Neural cell (in vitro differentiated cells): ENCODE measurements around the gene ENHO. TPM values are rescaled to one million over a fixed set of nuclear protein-coding genes. Genes with fewer than 3 reads are reported as not detected.

Experiments used
- H2AFZ ChIP-seq: fragments of 200-600, 300-800 bp; sonication (generic), shearing (Covaris generic); 2 replicates; pipeline ENCODE4 v1.6.0; 2014; ENCODE audit warnings: low read depth, mild to moderate bottlenecking, antibody characterized with exemption, low read length, moderate library complexity
- H3F3A ChIP-seq: fragments of 200-600 bp; shearing (Covaris generic); 2 replicates; pipeline ENCODE4 v1.6.1; 2016; ENCODE audit warnings: mild to moderate bottlenecking, moderate library complexity, mixed read lengths, antibody characterized with exemption, low read length; ENCODE audit not compliant: insufficient read depth, poor library complexity, severe bottlenecking
- H3K27ac ChIP-seq: fragments of 200-600, 300-800 bp; sonication (generic), shearing (Covaris generic); 2 replicates; pipeline ENCODE4 v1.5.1; 2014; ENCODE audit warnings: mild to moderate bottlenecking, low read length, moderate library complexity
- H3K27me3 ChIP-seq: fragments of 300-800, 200-600 bp; sonication (generic), shearing (Covaris generic); 2 replicates; pipeline ENCODE4 v1.6.0; 2014; ENCODE audit warnings: mild to moderate bottlenecking, low read depth, low read length, moderate library complexity; ENCODE audit not compliant: insufficient read depth
- H3K36me3 ChIP-seq: fragments of 300-800, 200-600 bp; sonication (generic), shearing (Covaris generic); 2 replicates; pipeline ENCODE4 v1.5.1; 2014; ENCODE audit warnings: mild to moderate bottlenecking, antibody characterized with exemption, low read length, moderate library complexity; ENCODE audit not compliant: insufficient read depth
- H3K4me2 ChIP-seq: fragments of 300-800, 200-600 bp; sonication (generic), shearing (Covaris generic); 2 replicates; pipeline ENCODE4 v1.6.0; 2014; ENCODE audit warnings: mild to moderate bottlenecking, low read length
- H3K4me3 ChIP-seq: fragments of 300-800, 200-600 bp; sonication (generic), shearing (Covaris generic); 2 replicates; pipeline ENCODE4 v1.5.1; 2014; ENCODE audit warnings: mild to moderate bottlenecking, low read length, moderate library complexity
- H3K79me2 ChIP-seq: fragments of 200-600 bp; shearing (Covaris generic); replicated peaks from 2 replicates; pipeline ENCODE4 v1.6.0; 2014; ENCODE audit warnings: mild to moderate bottlenecking, low read length, moderate library complexity; ENCODE audit not compliant: insufficient read depth
- H3K9ac ChIP-seq: fragments of 300-800, 200-600 bp; sonication (generic), shearing (Covaris generic); 2 replicates; pipeline ENCODE4 v1.6.1; 2016; ENCODE audit warnings: mild to moderate bottlenecking, low read length, mixed read lengths
- H3K9me2 ChIP-seq: fragments of 200-600 bp; shearing (Covaris generic); 2 replicates; pipeline ENCODE4 v1.6.1; 2016; ENCODE audit warnings: mild to moderate bottlenecking, low read length, mixed read lengths; ENCODE audit not compliant: insufficient read depth
- H3K9me3 ChIP-seq: fragments of 200-600, 300-800 bp; sonication (generic), shearing (Covaris generic); 2 replicates; pipeline ENCODE4 v1.6.1; 2016; ENCODE audit warnings: mild to moderate bottlenecking, mixed run types, low read length, moderate library complexity, mixed read lengths
- H4K20me1 ChIP-seq: fragments of 200-600 bp; shearing (Covaris generic); 2 replicates; pipeline ENCODE4 v1.6.1; 2016; ENCODE audit warnings: mild to moderate bottlenecking, mixed run types; ENCODE audit not compliant: insufficient read depth
- EP300 ChIP-seq: fragments of 450-650 bp; conservative IDR thresholded peaks from 2 replicates; pipeline ENCODE4 v1.6.1; 2014; ENCODE audit warnings: antibody characterized with exemption, mild to moderate bottlenecking, moderate library complexity; ENCODE audit not compliant: poor library complexity, severe bottlenecking
- EZH2 ChIP-seq: fragments of 200-600, 300-800 bp; shearing (Covaris generic), sonication (generic); IDR thresholded peaks from 2 replicates; pipeline ENCODE4 v1.6.1; 2014; ENCODE audit warnings: antibody characterized with exemption, low read length, borderline replicate concordance, mild to moderate bottlenecking; ENCODE audit not compliant: insufficient read depth, poor library complexity, severe bottlenecking
- MXI1 ChIP-seq: fragments of 450-650 bp; conservative IDR thresholded peaks from 2 replicates; pipeline ENCODE4 v1.6.1; 2014; ENCODE audit warnings: antibody characterized with exemption, mild to moderate bottlenecking; ENCODE audit not compliant: poor library complexity, severe bottlenecking
- POLR2AphosphoS5 ChIP-seq: IDR thresholded peaks from 2 replicates; pipeline ENCODE4 v1.6.1; 2012
- RAD21 ChIP-seq: fragments of 450-650 bp; conservative IDR thresholded peaks from 2 replicates; pipeline ENCODE4 v1.6.1; 2014; ENCODE audit warnings: antibody characterized with exemption, mild to moderate bottlenecking, moderate library complexity
- SMC3 ChIP-seq: fragments of 450-650 bp; conservative IDR thresholded peaks from 2 replicates; pipeline ENCODE4 v1.6.1; 2014; ENCODE audit warnings: antibody characterized with exemption, mild to moderate bottlenecking, moderate library complexity; ENCODE audit not compliant: poor library complexity
- TAF1 ChIP-seq: IDR thresholded peaks from 2 replicates; pipeline ENCODE4 v1.6.1; 2012; ENCODE audit warnings: low read depth
- polyA plus RNA-seq: library from polyadenylated mRNA; depleted of rRNA; stranded (reverse); fragments of >200 nt; gene quantifications from 2 replicates; pipeline ENCODE4 v1.2.3, GENCODE V29; 2014
- TF ChIP-seq, protein P1 (sequence below): fragments of 450-650 bp; IDR thresholded peaks from 2 replicates; pipeline ENCODE4 v1.5.1; 2014; ENCODE audit warnings: antibody characterized with exemption, mild to moderate bottlenecking, moderate library complexity; ENCODE audit not compliant: poor library complexity, severe bottlenecking
- TF ChIP-seq, protein P2 (sequence below): IDR thresholded peaks from 2 replicates; pipeline ENCODE4 v1.6.1; 2012; ENCODE audit warnings: borderline replicate concordance

ENHO gene
- polyA plus RNA-seq, 1 donor from 2014 or later: 172 TPM

DNA sequence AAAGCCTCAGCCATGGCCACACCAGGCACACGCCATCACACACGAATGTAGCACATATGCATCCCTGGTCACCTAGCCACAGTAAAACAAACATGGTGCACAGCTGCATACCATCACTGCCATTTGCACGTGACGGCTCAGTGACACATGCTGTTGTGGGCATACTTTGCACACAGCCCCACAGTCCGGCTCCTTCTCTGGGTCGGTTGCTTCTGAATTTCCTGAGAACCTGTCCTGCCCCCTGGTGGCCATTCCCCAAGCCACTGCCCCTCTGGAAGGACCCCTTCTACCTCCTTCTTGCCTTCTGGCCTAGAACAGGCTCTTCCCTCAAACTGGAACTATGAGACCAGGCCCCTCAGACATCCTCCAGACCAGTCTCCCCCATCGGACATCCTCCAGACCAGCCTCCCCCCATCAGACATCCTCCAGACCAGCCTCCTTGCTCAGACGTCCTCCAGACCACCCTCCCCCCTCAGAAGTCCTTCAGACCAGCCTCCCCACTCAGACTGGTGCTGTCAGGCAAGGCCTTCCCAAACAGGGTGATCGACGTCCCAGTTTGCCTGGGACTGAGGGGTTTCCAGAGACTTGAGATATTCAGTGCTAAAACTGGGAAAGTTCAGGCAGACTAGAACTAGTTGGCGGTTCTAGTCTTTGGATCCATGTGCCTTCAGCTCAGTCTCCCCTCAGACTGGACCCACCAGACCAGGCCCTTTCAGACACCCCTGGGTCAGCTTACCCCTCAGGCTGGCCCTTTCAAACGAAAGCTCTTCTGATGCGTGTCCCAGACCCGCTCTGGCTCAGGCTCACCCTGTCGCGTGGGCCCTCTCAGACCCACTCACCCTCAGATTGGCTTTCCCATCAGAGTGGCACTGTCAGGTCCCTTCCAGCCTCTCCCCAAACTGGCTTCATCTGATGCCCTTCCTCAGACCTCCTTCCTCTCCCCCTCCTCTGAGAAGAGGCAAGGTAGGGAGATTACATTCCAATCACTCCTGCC lies 24.3 kb upstream of the ENHO start:
- no peak overlapping the region for H2AFZ ChIP-seq
- no peak overlapping the region for H3K4me3 ChIP-seq
- TF ChIP-seq EZH2 (no peak), POLR2AphosphoS5 (peak; percentile 17), MXI1 (peak; percentile 20), SMC3 (peak; percentile 76), TAF1 (no peak), EP300 (no peak), RAD21 (peak; percentile 71)
- TF ChIP-seq, protein P1, sequence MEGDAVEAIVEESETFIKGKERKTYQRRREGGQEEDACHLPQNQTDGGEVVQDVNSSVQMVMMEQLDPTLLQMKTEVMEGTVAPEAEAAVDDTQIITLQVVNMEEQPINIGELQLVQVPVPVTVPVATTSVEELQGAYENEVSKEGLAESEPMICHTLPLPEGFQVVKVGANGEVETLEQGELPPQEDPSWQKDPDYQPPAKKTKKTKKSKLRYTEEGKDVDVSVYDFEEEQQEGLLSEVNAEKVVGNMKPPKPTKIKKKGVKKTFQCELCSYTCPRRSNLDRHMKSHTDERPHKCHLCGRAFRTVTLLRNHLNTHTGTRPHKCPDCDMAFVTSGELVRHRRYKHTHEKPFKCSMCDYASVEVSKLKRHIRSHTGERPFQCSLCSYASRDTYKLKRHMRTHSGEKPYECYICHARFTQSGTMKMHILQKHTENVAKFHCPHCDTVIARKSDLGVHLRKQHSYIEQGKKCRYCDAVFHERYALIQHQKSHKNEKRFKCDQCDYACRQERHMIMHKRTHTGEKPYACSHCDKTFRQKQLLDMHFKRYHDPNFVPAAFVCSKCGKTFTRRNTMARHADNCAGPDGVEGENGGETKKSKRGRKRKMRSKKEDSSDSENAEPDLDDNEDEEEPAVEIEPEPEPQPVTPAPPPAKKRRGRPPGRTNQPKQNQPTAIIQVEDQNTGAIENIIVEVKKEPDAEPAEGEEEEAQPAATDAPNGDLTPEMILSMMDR: peak; percentile 68
- TF ChIP-seq, protein P2, sequence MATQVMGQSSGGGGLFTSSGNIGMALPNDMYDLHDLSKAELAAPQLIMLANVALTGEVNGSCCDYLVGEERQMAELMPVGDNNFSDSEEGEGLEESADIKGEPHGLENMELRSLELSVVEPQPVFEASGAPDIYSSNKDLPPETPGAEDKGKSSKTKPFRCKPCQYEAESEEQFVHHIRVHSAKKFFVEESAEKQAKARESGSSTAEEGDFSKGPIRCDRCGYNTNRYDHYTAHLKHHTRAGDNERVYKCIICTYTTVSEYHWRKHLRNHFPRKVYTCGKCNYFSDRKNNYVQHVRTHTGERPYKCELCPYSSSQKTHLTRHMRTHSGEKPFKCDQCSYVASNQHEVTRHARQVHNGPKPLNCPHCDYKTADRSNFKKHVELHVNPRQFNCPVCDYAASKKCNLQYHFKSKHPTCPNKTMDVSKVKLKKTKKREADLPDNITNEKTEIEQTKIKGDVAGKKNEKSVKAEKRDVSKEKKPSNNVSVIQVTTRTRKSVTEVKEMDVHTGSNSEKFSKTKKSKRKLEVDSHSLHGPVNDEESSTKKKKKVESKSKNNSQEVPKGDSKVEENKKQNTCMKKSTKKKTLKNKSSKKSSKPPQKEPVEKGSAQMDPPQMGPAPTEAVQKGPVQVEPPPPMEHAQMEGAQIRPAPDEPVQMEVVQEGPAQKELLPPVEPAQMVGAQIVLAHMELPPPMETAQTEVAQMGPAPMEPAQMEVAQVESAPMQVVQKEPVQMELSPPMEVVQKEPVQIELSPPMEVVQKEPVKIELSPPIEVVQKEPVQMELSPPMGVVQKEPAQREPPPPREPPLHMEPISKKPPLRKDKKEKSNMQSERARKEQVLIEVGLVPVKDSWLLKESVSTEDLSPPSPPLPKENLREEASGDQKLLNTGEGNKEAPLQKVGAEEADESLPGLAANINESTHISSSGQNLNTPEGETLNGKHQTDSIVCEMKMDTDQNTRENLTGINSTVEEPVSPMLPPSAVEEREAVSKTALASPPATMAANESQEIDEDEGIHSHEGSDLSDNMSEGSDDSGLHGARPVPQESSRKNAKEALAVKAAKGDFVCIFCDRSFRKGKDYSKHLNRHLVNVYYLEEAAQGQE: no peak
- H3K4me2 ChIP-seq: no peak overlapping the region
- H3K9me2 ChIP-seq: no peaks in the 10 kb centered on the region
- no peaks in the 10 kb centered on the region for H3K36me3 ChIP-seq
- no peaks in the 10 kb centered on the region for H3K79me2 ChIP-seq
- no peaks in the 10 kb centered on the region for H4K20me1 ChIP-seq
- no peaks in the 10 kb centered on the region for H3K9me3 ChIP-seq
- H3F3A ChIP-seq: no peaks in the 10 kb centered on the region
- no peaks in the 10 kb centered on the region for H3K27me3 ChIP-seq
- no peak overlapping the region for H3K9ac ChIP-seq
- no peak overlapping the region for H3K27ac ChIP-seq

DNA sequence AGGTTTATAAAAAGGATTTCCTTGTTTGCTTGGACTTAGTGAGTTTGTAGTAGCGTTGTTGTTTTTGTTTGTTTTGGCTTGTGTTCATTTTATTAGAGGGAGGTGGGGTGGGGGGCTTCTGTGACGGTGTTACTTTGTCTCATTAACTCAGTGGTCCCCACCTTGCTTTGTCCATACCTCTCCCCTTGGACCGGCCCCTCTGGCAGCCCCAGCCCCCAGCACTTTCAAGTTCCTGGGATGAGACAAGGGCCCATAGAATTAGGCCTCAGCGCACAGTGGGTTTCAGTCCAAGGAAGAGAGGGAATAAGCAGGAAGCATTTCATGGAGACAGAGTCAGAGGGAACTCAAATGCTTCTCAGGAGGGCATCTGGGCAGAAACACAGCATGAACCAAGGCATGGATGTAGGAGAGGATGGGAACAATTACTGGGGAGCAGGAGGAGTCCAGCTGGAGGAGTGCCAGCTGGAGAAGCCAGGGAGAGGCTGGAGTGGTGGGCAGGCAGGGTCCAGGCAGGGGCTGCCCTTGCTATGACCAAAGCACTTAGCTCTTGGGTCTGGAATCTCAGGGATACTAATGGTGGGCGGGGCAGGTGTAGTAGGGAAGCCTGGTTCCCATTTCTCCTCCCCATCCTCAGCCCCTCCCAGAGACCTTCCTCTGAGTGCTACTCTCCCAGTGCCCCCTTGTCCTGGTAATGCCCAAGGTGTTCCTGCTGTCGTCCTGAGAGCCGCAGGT lies 23.5 kb upstream of the ENHO start:
- no peaks in the 10 kb centered on the region for H3K79me2 ChIP-seq
- no peak overlapping the region for H2AFZ ChIP-seq
- H3K9ac ChIP-seq: no peak overlapping the region
- no peaks in the 10 kb centered on the region for H3K9me3 ChIP-seq
- H3F3A ChIP-seq: no peaks in the 10 kb centered on the region
- no peaks in the 10 kb centered on the region for H3K36me3 ChIP-seq
- H3K27me3 ChIP-seq: no peaks in the 10 kb centered on the region
- no peaks in the 10 kb centered on the region for H4K20me1 ChIP-seq
- H3K9me2 ChIP-seq: no peaks in the 10 kb centered on the region
- TF ChIP-seq EP300 (no peak), TAF1 (no peak), MXI1 (no peak), POLR2AphosphoS5 (no peak)
- no peak overlapping the region for H3K4me2 ChIP-seq
- no peak overlapping the region for H3K27ac ChIP-seq
- no peak overlapping the region for H3K4me3 ChIP-seq
